Naive B cell (primary cell): ENCODE results near the gene AK2. TPM values are rescaled to one million over a fixed set of nuclear protein-coding genes. Genes with fewer than 3 reads are reported as not detected.

Experiments
- polyA plus RNA-seq, 6 donors: library from polyadenylated mRNA; unstranded; fragments of 300-500 nt; fragmentation: Illumina TruSeq; gene quantifications; one replicate each; pipeline ENCODE4 v1.2.3, GENCODE V29; 2021; ENCODE audit warnings: low read depth in 6 of 6

The AK2 gene
- polyA plus RNA-seq, 6 donors from 2014 or later = 107 to 151 (median 134) TPM

Other genes with a start within 250 kb of the AK2 start
- 10 to 100 TPM; 26.0 to 43.9 (median 35.1) TPM for gene YARS1, start 219.5 kb downstream of the AK2 start, polyA plus RNA-seq
- gene S100PBP, start 219.2 kb downstream of the AK2 start, polyA plus RNA-seq = 10 to 100 TPM in 5 of 6 donors, 1 to 10 TPM in 1; 3.6 to 24.5 (median 16.3) TPM
- gene FNDC5, start 166.0 kb downstream of the AK2 start, polyA plus RNA-seq = under 1 TPM in 1 of 6 donors, not detected in 5; 0.20 TPM
- not detected for gene HPCA, start 150.4 kb downstream of the AK2 start, polyA plus RNA-seq
- gene TMEM54, start 135.5 kb downstream of the AK2 start, polyA plus RNA-seq = not detected
- gene RNF19B, start 72.1 kb downstream of the AK2 start, polyA plus RNA-seq = 1 to 10 TPM; 1.0 to 2.8 (median 1.9) TPM
- gene AZIN2, start 44.3 kb upstream of the AK2 start, polyA plus RNA-seq = 1 to 10 TPM in 1 of 6 donors, under 1 TPM in 4, not detected in 1; 0.05 to 1.9 (median 0.33) TPM
- 1 to 10 TPM; 1.5 to 6.1 (median 4.7) TPM for gene TRIM62, start 145.2 kb upstream of the AK2 start, polyA plus RNA-seq
- 10 to 100 TPM in 5 of 6 donors, 1 to 10 TPM in 1; 10.0 to 25.5 (median 12.7) TPM for gene ZNF362, start 219.6 kb upstream of the AK2 start, polyA plus RNA-seq